ENCODE data around the gene SELENOM.

Gene SELENOM

GRCh38 chr22:31135706-31136105 lies 28.3 kb upstream of the SELENOM start:
- H3K4me3 ChIP-seq (IDR thresholded peaks at IDR 0.05; ENCODE audit: insufficient read depth, low read depth, low read length): no peak overlapping the region
- H3K4me1 ChIP-seq (ENCODE audit: low read depth, poor library complexity, severe bottlenecking): no peaks in the 10 kb centered on the region
- H3K9ac ChIP-seq: no peak overlapping the region
- H3K27ac ChIP-seq: no peak overlapping the region
- no peaks in the 10 kb centered on the region for H3K79me2 ChIP-seq (ENCODE audit: insufficient read depth, low read depth)
- no peak overlapping the region for H3K4me2 ChIP-seq
- H4K20me1 ChIP-seq (ENCODE audit: insufficient read depth): no peaks in the 10 kb centered on the region
- no peaks in the 10 kb centered on the region; the same call in 1 of the 2 replicates for H3K27me3 ChIP-seq (ENCODE audit: insufficient read depth, low read depth)
- TF ChIP-seq CTCF (conservative IDR thresholded peaks at IDR 0.05; ENCODE audit: low read depth, low read length): no peak
- no peak overlapping the region for H2AFZ ChIP-seq (ENCODE audit: low read depth)
- H3K36me3 ChIP-seq (ENCODE audit: insufficient read depth): no peaks in the 10 kb centered on the region

- H3K79me2 ChIP-seq (ENCODE audit: insufficient read depth, low read depth): no peaks in the 10 kb centered on the region
- no peak overlapping the region for H3K4me2 ChIP-seq
- H3K4me1 ChIP-seq (ENCODE audit: low read depth, poor library complexity, severe bottlenecking): no peaks in the 10 kb centered on the region
- H2AFZ ChIP-seq (ENCODE audit: low read depth): no peak overlapping the region
- H4K20me1 ChIP-seq (ENCODE audit: insufficient read depth): no peaks in the 10 kb centered on the region
- H3K36me3 ChIP-seq (ENCODE audit: insufficient read depth): no peaks in the 10 kb centered on the region
- TF ChIP-seq CTCF (conservative IDR thresholded peaks at IDR 0.05; ENCODE audit: low read depth, low read length): no peak
- H3K4me3 ChIP-seq (IDR thresholded peaks at IDR 0.05; ENCODE audit: insufficient read depth, low read depth, low read length): no peak overlapping the region
- no peak overlapping the region for H3K27ac ChIP-seq
- no peaks in the 10 kb centered on the region; the same call in 1 of the 2 replicates for H3K27me3 ChIP-seq (ENCODE audit: insufficient read depth, low read depth)
- H3K9ac ChIP-seq: no peak overlapping the region
Observed at GRCh38 chr22:31134688-31135087, 27.3 kb upstream of the SELENOM start.

GRCh38 chr22:31133911-31134310 lies 26.5 kb upstream of the SELENOM start:
- H3K79me2 ChIP-seq (ENCODE audit: insufficient read depth, low read depth): no peaks in the 10 kb centered on the region
- H3K36me3 ChIP-seq (ENCODE audit: insufficient read depth): no peaks in the 10 kb centered on the region
- TF ChIP-seq CTCF (conservative IDR thresholded peaks at IDR 0.05; ENCODE audit: low read depth, low read length): no peak
- H2AFZ ChIP-seq (ENCODE audit: low read depth): no peak overlapping the region
- H3K27me3 ChIP-seq (ENCODE audit: insufficient read depth, low read depth): no peaks in the 10 kb centered on the region; the same call in 1 of the 2 replicates
- no peaks in the 10 kb centered on the region for H4K20me1 ChIP-seq (ENCODE audit: insufficient read depth)
- H3K27ac ChIP-seq: no peak overlapping the region
- H3K4me3 ChIP-seq (IDR thresholded peaks at IDR 0.05; ENCODE audit: insufficient read depth, low read depth, low read length): no peak overlapping the region
- no peaks in the 10 kb centered on the region for H3K4me1 ChIP-seq (ENCODE audit: low read depth, poor library complexity, severe bottlenecking)
- no peak overlapping the region for H3K4me2 ChIP-seq
- H3K9ac ChIP-seq: no peak overlapping the region

GRCh38 chr22:31130873-31131272 lies 23.5 kb upstream of the SELENOM start:
- Histone ChIP-seq H3K4me2 (no peak overlapping the region), H3K4me3 (IDR thresholded peaks at IDR 0.05; ENCODE audit: insufficient read depth, low read depth, low read length) (no peak overlapping the region), H3K27me3 (ENCODE audit: insufficient read depth, low read depth) (no peaks in the 10 kb centered on the region), H3K27ac (no peak overlapping the region), H3K36me3 (ENCODE audit: insufficient read depth) (no peaks in the 10 kb centered on the region), H4K20me1 (ENCODE audit: insufficient read depth) (no peaks in the 10 kb centered on the region), H3K79me2 (ENCODE audit: insufficient read depth, low read depth) (no peaks in the 10 kb centered on the region), H3K4me1 (ENCODE audit: low read depth, poor library complexity, severe bottlenecking) (no peaks in the 10 kb centered on the region), H3K9ac (no peak overlapping the region), H2AFZ (ENCODE audit: low read depth) (no peak overlapping the region)
- TF ChIP-seq CTCF (conservative IDR thresholded peaks at IDR 0.05; ENCODE audit: low read depth, low read length): no peak
